ENCODE measurements around the gene LY6G6F. TPM values are rescaled to one million over a fixed set of nuclear protein-coding genes. Genes with fewer than 3 reads are reported as not detected.
A peak's percentile ranks its signal among the peaks of the same experiment; 100 is the strongest.

LY6G6F gene
- total RNA-seq, 6 experiments from 2014 or later, result not detected

DNA sequence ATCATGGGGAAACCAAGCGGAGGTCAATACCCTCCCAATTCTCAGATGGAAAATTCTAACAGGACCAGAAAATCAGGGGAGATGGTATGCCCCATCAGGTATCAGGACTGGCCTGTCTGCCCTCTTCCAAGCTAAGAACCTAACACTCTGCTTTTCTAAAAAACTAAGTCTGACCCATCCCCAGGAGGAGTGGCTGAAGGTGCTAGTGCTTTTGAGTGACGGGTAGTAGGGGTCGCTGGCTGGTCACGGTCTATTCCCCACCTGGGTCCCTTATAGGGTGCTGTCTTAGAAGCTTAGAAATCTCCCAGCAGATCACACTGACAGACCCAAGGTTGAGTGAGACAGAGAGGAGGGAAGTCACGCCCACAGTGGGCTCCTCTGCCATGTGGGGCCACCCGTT lies 13.1 kb upstream of the LY6G6F start:
- Mint-ChIP-seq H3K27ac (no peak overlapping the region), H3K4me3 (no peak overlapping the region), H3K4me1 (ENCODE audit: low read depth) (peaks cover 11% of the 10 kb centered on the region), H3K36me3 (ENCODE audit: low read depth) (no peaks in the 10 kb centered on the region; the same call in 1 of the 2 replicates), H3K9me3 (no peaks in the 10 kb centered on the region), H3K27me3 (ENCODE audit: insufficient read depth) (no peaks in the 10 kb centered on the region)
- TF ChIP-seq, protein P1, sequence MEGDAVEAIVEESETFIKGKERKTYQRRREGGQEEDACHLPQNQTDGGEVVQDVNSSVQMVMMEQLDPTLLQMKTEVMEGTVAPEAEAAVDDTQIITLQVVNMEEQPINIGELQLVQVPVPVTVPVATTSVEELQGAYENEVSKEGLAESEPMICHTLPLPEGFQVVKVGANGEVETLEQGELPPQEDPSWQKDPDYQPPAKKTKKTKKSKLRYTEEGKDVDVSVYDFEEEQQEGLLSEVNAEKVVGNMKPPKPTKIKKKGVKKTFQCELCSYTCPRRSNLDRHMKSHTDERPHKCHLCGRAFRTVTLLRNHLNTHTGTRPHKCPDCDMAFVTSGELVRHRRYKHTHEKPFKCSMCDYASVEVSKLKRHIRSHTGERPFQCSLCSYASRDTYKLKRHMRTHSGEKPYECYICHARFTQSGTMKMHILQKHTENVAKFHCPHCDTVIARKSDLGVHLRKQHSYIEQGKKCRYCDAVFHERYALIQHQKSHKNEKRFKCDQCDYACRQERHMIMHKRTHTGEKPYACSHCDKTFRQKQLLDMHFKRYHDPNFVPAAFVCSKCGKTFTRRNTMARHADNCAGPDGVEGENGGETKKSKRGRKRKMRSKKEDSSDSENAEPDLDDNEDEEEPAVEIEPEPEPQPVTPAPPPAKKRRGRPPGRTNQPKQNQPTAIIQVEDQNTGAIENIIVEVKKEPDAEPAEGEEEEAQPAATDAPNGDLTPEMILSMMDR (IDR thresholded peaks at IDR 0.05), result no peak
- no peak for DNase-seq

GRCh38 chr6:31697555-31697954 lies 9.1 kb upstream of the LY6G6F start:
- DNase-seq, result no peak
- Mint-ChIP-seq H3K4me1 (ENCODE audit: low read depth) (peaks cover 27% of the 10 kb centered on the region), H3K27me3 (ENCODE audit: insufficient read depth) (no peaks in the 10 kb centered on the region; the same call in 1 of the 2 replicates), H3K4me3 (no peak overlapping the region), H3K27ac (peak overlapping the region; percentile 40), H3K9me3 (no peaks in the 10 kb centered on the region), H3K36me3 (ENCODE audit: low read depth) (no peaks in the 10 kb centered on the region)
- TF ChIP-seq, protein P1 (IDR thresholded peaks at IDR 0.05), result no peak

DNA sequence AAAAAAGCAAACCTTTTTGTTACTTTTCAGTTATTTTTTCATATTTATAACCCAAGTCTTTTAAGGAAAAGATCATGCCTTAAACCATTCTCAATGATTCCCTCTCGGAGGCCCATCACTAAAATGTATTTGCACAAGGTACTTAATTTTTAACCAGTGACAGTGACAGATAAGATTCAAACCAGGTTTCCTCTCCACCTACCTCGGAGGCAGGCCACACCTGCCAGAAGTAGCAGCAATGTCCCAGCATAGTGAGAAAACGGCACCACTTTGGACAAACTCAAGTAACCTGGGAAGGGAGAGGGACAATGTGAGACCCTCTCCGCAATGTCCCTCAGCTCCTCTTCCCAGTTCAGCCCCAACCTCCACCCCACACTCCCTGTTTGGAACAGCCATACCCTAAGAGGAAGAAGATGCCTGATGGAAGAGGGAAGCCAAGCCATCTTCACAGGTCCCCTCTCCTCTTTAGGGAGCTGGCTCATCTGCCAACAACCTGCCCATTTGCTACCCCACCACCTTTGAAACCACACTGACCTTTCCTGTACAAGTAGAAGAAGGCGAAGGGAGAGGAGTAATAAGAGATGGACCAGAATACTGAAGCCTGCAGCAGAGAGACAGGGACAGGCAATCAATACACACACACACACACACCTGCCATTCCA lies 5.8 kb upstream of the LY6G6F start:
- Mint-ChIP-seq H3K4me3 (peak overlapping the region; percentile 93), H3K27ac (no peak overlapping the region; the same call in 1 of the 2 replicates), H3K27me3 (ENCODE audit: insufficient read depth) (no peaks in the 10 kb centered on the region; the same call in 1 of the 2 replicates), H3K9me3 (no peaks in the 10 kb centered on the region), H3K36me3 (ENCODE audit: low read depth) (no peaks in the 10 kb centered on the region), H3K4me1 (ENCODE audit: low read depth) (peaks cover 33% of the 10 kb centered on the region)
- TF ChIP-seq, protein P1 (IDR thresholded peaks at IDR 0.05), result no peak
- DNase-seq, result no peak

- Mint-ChIP-seq H3K4me3 (peak overlapping the region; percentile 93), H3K4me1 (ENCODE audit: low read depth) (peaks cover 33% of the 10 kb centered on the region), H3K27me3 (ENCODE audit: insufficient read depth) (no peaks in the 10 kb centered on the region; the same call in 1 of the 2 replicates), H3K36me3 (ENCODE audit: low read depth) (no peaks in the 10 kb centered on the region), H3K27ac (peak overlapping the region; percentile 97), H3K9me3 (no peaks in the 10 kb centered on the region)
- TF ChIP-seq, protein P1 (IDR thresholded peaks at IDR 0.05), result no peak
- DNase-seq, result no peak
These were observed 4.8 kb upstream of the LY6G6F start for GRCh38 chr6:31701666-31702404.

DNA sequence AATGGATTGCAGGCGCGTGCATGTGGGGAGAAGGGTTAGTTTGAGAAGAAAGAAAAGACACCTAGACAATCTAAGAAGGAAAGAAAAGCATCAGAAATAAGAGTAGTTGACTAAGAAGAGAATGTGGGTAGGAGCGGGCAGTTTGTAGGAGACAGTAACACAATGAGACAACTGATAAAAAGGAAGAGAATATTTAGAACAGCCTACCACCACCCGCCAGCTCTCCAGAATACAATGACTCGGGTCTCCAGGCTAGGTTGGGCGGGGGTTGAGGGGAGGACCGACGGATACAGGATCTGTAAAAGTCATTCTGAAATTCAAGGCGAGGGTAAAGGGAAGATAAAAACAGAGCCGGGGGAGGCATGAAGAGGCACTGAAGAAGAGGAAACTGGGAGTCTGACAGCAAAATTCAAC lies 4.3 kb upstream of the LY6G6F start:
- TF ChIP-seq, protein P1 (IDR thresholded peaks at IDR 0.05), result no peak
- Mint-ChIP-seq H3K36me3 (ENCODE audit: low read depth) (no peaks in the 10 kb centered on the region), H3K27ac (peak overlapping the region; percentile 97), H3K27me3 (ENCODE audit: insufficient read depth) (no peaks in the 10 kb centered on the region; the same call in none of the 2 replicates), H3K9me3 (no peaks in the 10 kb centered on the region), H3K4me3 (peak overlapping the region; percentile 93), H3K4me1 (ENCODE audit: low read depth) (peaks cover 30% of the 10 kb centered on the region)
- no peak for DNase-seq

Measured in HFFc6 (cell line).